ENCODE data around the gene TBATA. TPM values are rescaled to one million over a fixed set of nuclear protein-coding genes. Genes with fewer than 3 reads are reported as not detected.

The TBATA gene
- total and polyA plus RNA-seq, 2 of the 8 experiments (the other 6 are each of a cell fraction or from before 2014, with no cell fraction given) = not detected

- TF ChIP-seq RBBP5 (IDR thresholded peaks at IDR 0.05; ENCODE audit: borderline replicate concordance, low read depth, low read length) = no peak
- TF ChIP-seq NRF1 (IDR thresholded peaks at IDR 0.05; ENCODE audit: low read depth, low read length) = no peak
- no peak for TF ChIP-seq HDAC2 (IDR thresholded peaks at IDR 0.05; ENCODE audit: borderline replicate concordance in 1 of 2, low read depth in 2 of 2, low read length in 2 of 2)
These were observed 47.8 kb upstream of the TBATA start (continued) for GRCh38 chr10:70832852-70833528.

Measured in H1 (cell line).